ENCODE measurements around the gene RAD51B. TPM values are rescaled to one million over a fixed set of nuclear protein-coding genes. Genes with fewer than 3 reads are reported as not detected.

Gene RAD51B
- total and polyA plus RNA-seq, 2 of the 13 experiments (the other 11 are each of a cell fraction or from before 2014, with no cell fraction given): 7.0 to 9.5 TPM

- TF ChIP-seq ISL2 (CRISPR knock-in tag; IDR thresholded peaks at IDR 0.05): peak; percentile 26; the same call in 1 of the 2 replicates
- TF ChIP-seq SCMH1 (CRISPR knock-in tag; IDR thresholded peaks at IDR 0.05; ENCODE audit: borderline replicate concordance): no peak
- TF ChIP-seq ZNF513 (CRISPR knock-in tag; conservative IDR thresholded peaks at IDR 0.05): no peak
- TF ChIP-seq MED13 (CRISPR knock-in tag; IDR thresholded peaks at IDR 0.05): no peak
- no peak for TF ChIP-seq IKZF1 (IDR thresholded peaks at IDR 0.05)
- TF ChIP-seq THAP7 (CRISPR knock-in tag; IDR thresholded peaks at IDR 0.05): no peak
- no peak for TF ChIP-seq MBD4 (IDR thresholded peaks at IDR 0.05; ENCODE audit: borderline replicate concordance, low read length)
- TF ChIP-seq DMTF1 (CRISPR knock-in tag; IDR thresholded peaks at IDR 0.05): no peak
- no peak for TF ChIP-seq CREB3 (CRISPR knock-in tag; IDR thresholded peaks at IDR 0.05)
- TF ChIP-seq SNAPC2 (CRISPR knock-in tag; IDR thresholded peaks at IDR 0.05): peak; percentile 47; the same call in 1 of the 2 replicates
- TF ChIP-seq ZNF7 (CRISPR knock-in tag; IDR thresholded peaks at IDR 0.05): no peak
- no peak; the same call in 1 of the 2 replicates for TF ChIP-seq PATZ1 (CRISPR knock-in tag; IDR thresholded peaks at IDR 0.05)
- no peak for TF ChIP-seq MAF1 (CRISPR knock-in tag; IDR thresholded peaks at IDR 0.05; ENCODE audit: borderline replicate concordance)
- TF ChIP-seq SAP130 (CRISPR knock-in tag; IDR thresholded peaks at IDR 0.05; ENCODE audit: low read depth): peak; percentile 75
- no peak for TF ChIP-seq NCOA1 (CRISPR knock-in tag; IDR thresholded peaks at IDR 0.05)
- no peak; the same call in 1 of the 2 replicates for TF ChIP-seq ZNF350 (CRISPR knock-in tag; IDR thresholded peaks at IDR 0.05; ENCODE audit: borderline replicate concordance, low read depth)
- TF ChIP-seq HDAC1 (CRISPR knock-in tag; IDR thresholded peaks at IDR 0.05): peak; percentile 70
- peak in 1 of 2 experiments; percentile 52; a peak in 1 of 4 replicates for TF ChIP-seq KLF16 (CRISPR knock-in tag; IDR thresholded peaks at IDR 0.05)
- TF ChIP-seq PCBP2 (optimal IDR thresholded peaks at IDR 0.05; ENCODE audit: low read depth, low read length, poor library complexity, severe bottlenecking): no peak
- TF ChIP-seq ZMAT3 (CRISPR knock-in tag; conservative IDR thresholded peaks at IDR 0.05): no peak
- TF ChIP-seq SRF (IDR thresholded peaks at IDR 0.05; ENCODE audit: low read depth, low read length): no peak
- no peak for TF ChIP-seq HDAC6 (IDR thresholded peaks at IDR 0.05; ENCODE audit: low read depth, low read length)
- no peak for TF ChIP-seq ZIK1 (CRISPR knock-in tag; IDR thresholded peaks at IDR 0.05; ENCODE audit: borderline replicate concordance, low read depth)
These were observed at the start of gene RAD51B (continued) for GRCh38 chr14:67819563-67820421.

Measured in HepG2 (cell line).